Inferior parietal cortex (tissue), 1 donor: ENCODE measurements around the gene QTRT2.

Experiments used
- DNase-seq: peaks from one replicate; pipeline ENCODE4 v3.0.0-alpha.2; 2016; ENCODE audit errors: extremely low spot score

Gene QTRT2

DNA sequence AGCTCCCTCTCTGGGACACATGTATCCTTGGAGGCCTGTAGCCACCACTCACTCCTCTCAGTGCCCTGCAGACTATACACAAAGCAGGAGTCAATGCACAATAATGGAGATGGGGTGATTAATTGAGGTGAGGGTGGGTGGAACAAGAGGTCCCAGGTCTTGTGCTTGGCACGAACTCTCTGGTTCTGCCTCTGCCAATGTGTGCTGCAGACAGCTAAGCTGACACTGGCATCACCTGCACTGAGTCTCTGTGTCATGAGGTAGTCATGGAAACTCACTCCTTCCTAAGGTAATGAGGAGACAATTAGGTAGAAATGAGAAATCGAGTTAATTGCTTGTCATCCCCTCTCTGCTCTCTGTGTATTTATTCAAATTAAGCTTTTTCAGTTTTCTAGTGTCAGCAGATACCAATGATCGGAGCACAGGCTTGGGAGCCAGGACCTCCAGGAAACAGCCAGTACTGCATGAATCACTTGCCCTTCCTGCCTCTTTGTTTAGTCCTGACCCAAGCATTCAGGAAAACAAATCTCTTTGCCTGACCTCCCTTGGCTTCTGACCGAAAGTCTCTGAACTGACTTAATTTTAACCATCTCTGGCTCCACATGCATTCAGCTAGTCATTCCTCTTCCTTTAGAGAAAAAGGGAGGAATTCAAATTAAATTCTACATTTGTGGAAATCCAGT is 65.6 kb downstream of the QTRT2 start:
- no peak for DNase-seq

DNA sequence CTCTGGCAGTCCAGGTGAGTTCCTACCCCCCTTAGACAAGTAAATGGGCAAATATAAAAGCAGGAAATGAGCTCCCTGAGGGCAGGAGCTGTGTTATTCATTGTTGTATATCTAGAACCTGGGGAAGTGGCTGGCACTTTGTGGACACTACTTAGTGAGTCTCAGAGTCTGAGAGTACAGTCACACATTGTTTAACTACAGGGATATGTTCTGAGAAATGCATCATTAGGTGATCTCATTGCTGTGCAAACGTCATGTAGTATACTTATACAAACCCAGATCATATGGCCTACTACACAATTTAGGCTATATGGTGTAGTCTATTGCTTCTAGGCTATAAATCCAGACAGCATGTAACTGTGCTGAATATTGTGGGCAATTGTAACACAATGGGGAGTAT is 69.9 kb downstream of the QTRT2 start:
- DNase-seq = no peak

GRCh38 chr3:114127517-114127916 is 71.0 kb downstream of the QTRT2 start:
- no peak for DNase-seq

DNA sequence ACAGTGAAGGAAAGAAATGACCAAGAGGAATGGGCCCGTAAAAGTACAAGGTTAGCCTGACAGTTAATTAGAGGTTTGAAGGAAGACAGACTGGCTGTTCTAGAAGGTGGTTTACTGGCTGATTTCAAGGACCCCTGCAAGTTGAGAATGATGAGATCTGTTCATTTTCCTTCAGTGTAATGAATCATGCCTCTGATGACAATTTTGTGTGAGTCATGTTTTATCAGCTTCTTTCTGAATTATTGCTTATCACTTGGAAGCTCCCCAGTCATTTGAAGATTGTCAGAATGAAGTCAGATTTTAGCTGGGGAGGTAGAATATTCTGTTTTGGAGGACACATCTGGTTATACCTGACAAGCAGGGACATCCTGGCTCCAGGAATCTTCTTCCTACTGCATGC is 71.7 kb downstream of the QTRT2 start:
- no peak for DNase-seq

GRCh38 chr3:114128826-114129225 is 72.3 kb downstream of the QTRT2 start:
- no peak for DNase-seq

DNA sequence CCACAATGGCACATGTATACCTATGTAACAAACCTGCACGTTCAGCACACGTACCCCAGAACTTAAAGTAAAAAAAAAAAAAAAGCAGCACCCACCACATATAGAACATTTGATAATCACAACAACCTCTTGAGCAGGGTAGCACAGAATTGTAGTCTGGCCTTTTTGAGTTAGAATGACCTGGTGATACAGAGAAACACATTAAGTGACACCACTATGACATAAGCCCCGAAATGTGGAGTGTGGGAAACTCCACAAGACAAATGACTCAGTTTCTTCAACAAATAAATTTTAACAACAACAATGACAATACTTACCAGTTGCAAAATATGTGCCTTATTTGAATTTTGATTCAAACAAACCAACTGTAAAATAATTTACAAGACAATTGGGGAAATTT is 76.0 kb downstream of the QTRT2 start:
- no peak for DNase-seq

GRCh38 chr3:114133947-114134346 is 77.4 kb downstream of the QTRT2 start:
- no peak for DNase-seq
